ENCODE measurements around the gene DMAC2.
A peak's percentile ranks its signal among the peaks of the same experiment; 100 is the strongest.

DMAC2 gene

DNA sequence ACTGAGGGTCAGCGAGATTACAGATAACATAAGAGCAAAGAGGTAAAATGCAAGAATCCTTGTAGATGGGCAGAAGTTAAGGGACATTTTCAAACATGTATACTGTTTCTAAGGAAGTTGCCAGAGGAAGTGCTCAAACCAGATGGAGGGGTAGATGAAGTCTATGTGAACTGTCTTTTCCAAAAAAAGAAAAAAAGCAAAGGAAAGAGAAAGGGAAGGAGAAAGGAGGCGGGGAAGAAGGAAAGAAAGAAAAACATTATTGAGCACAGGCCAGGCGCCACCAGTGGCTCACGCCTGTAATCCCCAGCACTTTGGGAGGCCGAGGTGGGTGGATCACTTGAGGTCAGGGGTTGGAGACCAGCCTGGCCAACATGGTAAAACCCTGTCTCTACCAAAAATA, 5.3 kb downstream of the DMAC2 start:
- Histone ChIP-seq H3K4me2 (ENCODE audit: low read depth, low read length, poor library complexity, severe bottlenecking) (no peak overlapping the region), H3K4me3 (ENCODE audit: low read length, poor library complexity, severe bottlenecking) (no peak overlapping the region), H3K9ac (ENCODE audit: low read depth, low read length, poor library complexity, severe bottlenecking) (no peak overlapping the region), H2AFZ (ENCODE audit: low read length) (no peak overlapping the region), H3K36me3 (ENCODE audit: insufficient read depth, low read length) (peaks cover 12% of the 10 kb centered on the region; the same call in 1 of the 2 replicates), H3K27me3 (ENCODE audit: insufficient read depth, low read length, poor library complexity, severe bottlenecking) (no peaks in the 10 kb centered on the region), H4K20me1 (ENCODE audit: insufficient read depth, low read length, poor library complexity, severe bottlenecking) (no peaks in the 10 kb centered on the region), H3F3A (ENCODE audit: low read depth) (no peaks in the 10 kb centered on the region), H3K9me2 (replicated peaks; ENCODE audit: low read depth, low read length) (no peaks in the 10 kb centered on the region), H3K9me3 (ENCODE audit: insufficient read depth, low read depth, low read length) (no peaks in the 10 kb centered on the region), H3K4me1 (ENCODE audit: insufficient read depth, low read length, poor library complexity, severe bottlenecking) (peaks cover 12% of the 10 kb centered on the region), H3K79me2 (ENCODE audit: insufficient read depth, low read length) (peaks cover 17% of the 10 kb centered on the region; the same call in 1 of the 2 replicates)
- TF ChIP-seq, protein P1, sequence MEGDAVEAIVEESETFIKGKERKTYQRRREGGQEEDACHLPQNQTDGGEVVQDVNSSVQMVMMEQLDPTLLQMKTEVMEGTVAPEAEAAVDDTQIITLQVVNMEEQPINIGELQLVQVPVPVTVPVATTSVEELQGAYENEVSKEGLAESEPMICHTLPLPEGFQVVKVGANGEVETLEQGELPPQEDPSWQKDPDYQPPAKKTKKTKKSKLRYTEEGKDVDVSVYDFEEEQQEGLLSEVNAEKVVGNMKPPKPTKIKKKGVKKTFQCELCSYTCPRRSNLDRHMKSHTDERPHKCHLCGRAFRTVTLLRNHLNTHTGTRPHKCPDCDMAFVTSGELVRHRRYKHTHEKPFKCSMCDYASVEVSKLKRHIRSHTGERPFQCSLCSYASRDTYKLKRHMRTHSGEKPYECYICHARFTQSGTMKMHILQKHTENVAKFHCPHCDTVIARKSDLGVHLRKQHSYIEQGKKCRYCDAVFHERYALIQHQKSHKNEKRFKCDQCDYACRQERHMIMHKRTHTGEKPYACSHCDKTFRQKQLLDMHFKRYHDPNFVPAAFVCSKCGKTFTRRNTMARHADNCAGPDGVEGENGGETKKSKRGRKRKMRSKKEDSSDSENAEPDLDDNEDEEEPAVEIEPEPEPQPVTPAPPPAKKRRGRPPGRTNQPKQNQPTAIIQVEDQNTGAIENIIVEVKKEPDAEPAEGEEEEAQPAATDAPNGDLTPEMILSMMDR (conservative IDR thresholded peaks at IDR 0.05; ENCODE audit: low read length): no peak
- TF ChIP-seq EZH2phosphoT487 (IDR thresholded peaks at IDR 0.05; ENCODE audit: borderline replicate concordance): no peak

DNA sequence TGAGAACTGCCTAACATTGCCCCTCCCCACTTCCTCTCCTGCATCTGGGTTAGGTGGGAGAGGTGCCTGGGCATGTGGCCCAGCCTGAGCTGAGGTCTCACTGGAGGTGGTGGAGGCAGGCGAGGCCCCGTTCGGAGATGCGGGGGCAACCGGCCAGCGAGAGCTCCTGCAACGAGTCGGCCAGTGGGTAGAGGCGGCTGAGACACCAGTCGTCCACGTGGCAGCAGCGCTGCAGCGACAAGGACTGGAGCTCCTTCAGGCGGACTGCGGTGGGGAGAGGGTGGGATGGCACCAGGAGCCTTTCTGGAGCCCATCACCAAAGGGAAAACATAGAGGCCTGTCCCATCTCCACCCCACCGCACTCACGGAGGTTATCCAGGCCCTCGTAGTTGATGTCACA, 6.5 kb downstream of the DMAC2 start:
- H3F3A ChIP-seq (ENCODE audit: low read depth): no peaks in the 10 kb centered on the region
- peaks cover 12% of the 10 kb centered on the region; the same call in 1 of the 2 replicates for H3K36me3 ChIP-seq (ENCODE audit: insufficient read depth, low read length)
- no peak overlapping the region for H3K4me3 ChIP-seq (ENCODE audit: low read length, poor library complexity, severe bottlenecking)
- no peak overlapping the region for H2AFZ ChIP-seq (ENCODE audit: low read length)
- H3K4me1 ChIP-seq (ENCODE audit: insufficient read depth, low read length, poor library complexity, severe bottlenecking): peaks cover 14% of the 10 kb centered on the region
- TF ChIP-seq, protein P1 (conservative IDR thresholded peaks at IDR 0.05; ENCODE audit: low read length): no peak
- TF ChIP-seq EZH2phosphoT487 (IDR thresholded peaks at IDR 0.05; ENCODE audit: borderline replicate concordance): no peak
- peaks cover 6% of the 10 kb centered on the region; the same call in 1 of the 2 replicates for H3K79me2 ChIP-seq (ENCODE audit: insufficient read depth, low read length)
- H4K20me1 ChIP-seq (ENCODE audit: insufficient read depth, low read length, poor library complexity, severe bottlenecking): no peaks in the 10 kb centered on the region
- no peaks in the 10 kb centered on the region for H3K9me3 ChIP-seq (ENCODE audit: insufficient read depth, low read depth, low read length)
- H3K4me2 ChIP-seq (ENCODE audit: low read depth, low read length, poor library complexity, severe bottlenecking): no peak overlapping the region
- no peaks in the 10 kb centered on the region for H3K9me2 ChIP-seq (replicated peaks; ENCODE audit: low read depth, low read length)
- H3K27me3 ChIP-seq (ENCODE audit: insufficient read depth, low read length, poor library complexity, severe bottlenecking): no peaks in the 10 kb centered on the region
- no peak overlapping the region for H3K9ac ChIP-seq (ENCODE audit: low read depth, low read length, poor library complexity, severe bottlenecking)

DNA sequence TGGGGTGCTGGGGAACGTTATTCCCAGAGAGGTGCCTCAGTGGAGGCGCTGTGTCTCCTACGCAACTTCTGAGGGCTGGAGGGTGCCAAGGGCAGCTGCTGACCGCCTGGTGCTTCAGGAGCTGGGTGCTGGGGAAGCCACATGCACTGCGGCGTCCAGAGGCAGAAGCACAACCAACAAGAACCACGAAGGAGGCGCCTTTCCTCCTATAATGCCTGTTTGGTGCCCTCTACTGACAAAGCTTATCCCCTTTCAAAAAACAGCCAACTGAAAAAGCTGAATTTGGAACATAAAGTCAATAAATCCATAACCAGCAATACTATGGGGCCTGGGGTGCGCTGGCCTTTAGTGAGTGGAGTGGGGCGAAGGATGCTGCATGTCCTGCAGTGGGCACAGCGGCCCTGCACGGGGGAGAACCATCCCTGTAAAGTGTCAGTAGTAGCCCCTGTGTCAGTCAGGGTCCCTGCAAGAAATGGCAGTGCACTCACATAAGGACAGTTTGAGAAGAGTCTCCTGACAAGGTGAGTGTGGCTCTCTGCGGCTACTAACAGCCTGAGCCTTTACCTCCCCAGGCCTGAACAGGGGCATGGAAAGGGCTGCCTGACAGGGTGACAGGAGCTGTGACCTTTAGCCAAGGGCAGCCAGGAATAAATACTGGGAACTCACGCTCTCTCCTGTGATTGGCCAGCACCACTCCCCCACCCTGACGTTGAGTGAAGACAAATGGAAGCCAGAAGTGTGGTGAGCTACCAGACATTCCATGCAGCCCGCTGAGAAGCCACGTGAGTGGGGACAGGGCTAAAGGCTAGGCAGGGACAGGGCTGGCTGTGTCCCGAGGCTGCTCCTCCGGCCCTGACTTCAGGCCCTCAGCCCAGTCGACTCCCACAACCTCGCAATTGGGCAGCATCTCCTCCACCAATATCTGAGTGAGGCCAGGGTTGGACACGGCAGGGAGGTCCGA, 8.0 kb downstream of the DMAC2 start:
- no peak overlapping the region for H3K4me3 ChIP-seq (ENCODE audit: low read length, poor library complexity, severe bottlenecking)
- no peaks in the 10 kb centered on the region for H3F3A ChIP-seq (ENCODE audit: low read depth)
- H3K4me1 ChIP-seq (ENCODE audit: insufficient read depth, low read length, poor library complexity, severe bottlenecking): peaks cover 18% of the 10 kb centered on the region
- H3K27me3 ChIP-seq (ENCODE audit: insufficient read depth, low read length, poor library complexity, severe bottlenecking): no peaks in the 10 kb centered on the region
- H3K4me2 ChIP-seq (ENCODE audit: low read depth, low read length, poor library complexity, severe bottlenecking): no peak overlapping the region
- peaks cover 12% of the 10 kb centered on the region; the same call in 1 of the 2 replicates for H3K36me3 ChIP-seq (ENCODE audit: insufficient read depth, low read length)
- H3K9ac ChIP-seq (ENCODE audit: low read depth, low read length, poor library complexity, severe bottlenecking): no peak overlapping the region
- no peak for TF ChIP-seq EZH2phosphoT487 (IDR thresholded peaks at IDR 0.05; ENCODE audit: borderline replicate concordance)
- TF ChIP-seq, protein P1 (conservative IDR thresholded peaks at IDR 0.05; ENCODE audit: low read length): peak; percentile 52
- no peak overlapping the region for H2AFZ ChIP-seq (ENCODE audit: low read length)
- no peaks in the 10 kb centered on the region for H3K9me2 ChIP-seq (replicated peaks; ENCODE audit: low read depth, low read length)
- no peaks in the 10 kb centered on the region for H3K79me2 ChIP-seq (ENCODE audit: insufficient read depth, low read length)
- no peaks in the 10 kb centered on the region for H3K9me3 ChIP-seq (ENCODE audit: insufficient read depth, low read depth, low read length)
- H4K20me1 ChIP-seq (ENCODE audit: insufficient read depth, low read length, poor library complexity, severe bottlenecking): no peaks in the 10 kb centered on the region

Data from Loucy (cell line).